Calu3 (cell line): ENCODE results near the gene HIBCH. TPM values are rescaled to one million over a fixed set of nuclear protein-coding genes. Genes with fewer than 3 reads are reported as not detected.

Experiments used
- BruUV-seq: library from RNA; stranded (reverse); fragments of 400-500 nt; replicated peaks from 2 replicates; lab custom pipeline; 2021; lab: Mats Ljungman, UMichigan
- CTCF ChIA-PET: fragments of 300-600 bp; sonication (Branson Sonifier 250); formaldehyde crosslinking; loops from one replicate; lab custom pipeline; 2022; ENCODE audit warnings: antibody characterized with exemption; lab: Charles Lee
- DNase-seq: peaks from one replicate; pipeline ENCODE4 v3.0.0; 2022
- H3K27ac Mint-ChIP-seq: one replicate; pipeline ENCODE4 v1.8.0; 2022; ENCODE audit warnings: mixed read lengths; ENCODE audit not compliant: unreplicated experiment
- H3K27me3 Mint-ChIP-seq: one replicate; pipeline ENCODE4 v1.8.0; 2022; ENCODE audit warnings: mixed read lengths; ENCODE audit not compliant: unreplicated experiment
- H3K36me3 Mint-ChIP-seq: one replicate; pipeline ENCODE4 v1.8.0; 2022; ENCODE audit warnings: mild to moderate bottlenecking, moderate library complexity, mixed read lengths; ENCODE audit not compliant: insufficient read depth, unreplicated experiment
- H3K4me1 Mint-ChIP-seq: one replicate; pipeline ENCODE4 v1.8.0; 2022; ENCODE audit warnings: mild to moderate bottlenecking, low read depth, mixed read lengths; ENCODE audit not compliant: unreplicated experiment
- H3K4me3 Mint-ChIP-seq: one replicate; pipeline ENCODE4 v1.8.0; 2022; ENCODE audit warnings: mild to moderate bottlenecking, low read depth, moderate library complexity, mixed read lengths; ENCODE audit not compliant: unreplicated experiment
- H3K9me3 Mint-ChIP-seq: one replicate; pipeline ENCODE4 v1.8.0; 2022; ENCODE audit warnings: low read depth, mixed read lengths; ENCODE audit not compliant: unreplicated experiment
- intact Hi-C: fragments of 100-400 bp; cut with micrococcal nuclease; formaldehyde crosslinking; loops from one replicate; pipeline ENCODE4 v1.10.0; 2022; ENCODE audit not compliant: unreplicated experiment
- total RNA-seq: library from RNA; stranded (reverse); gene quantifications from 2 replicates; pipeline ENCODE4 v1.2.3, GENCODE V29; 2022
- TF ChIP-seq, protein P1 (sequence below): fragments of 200-600 bp; IDR thresholded peaks from one replicate; pipeline ENCODE4 v1.8.0; 2022; ENCODE audit warnings: antibody characterized with exemption; ENCODE audit not compliant: unreplicated experiment

The HIBCH gene
- total RNA-seq, 1 experiment from 2014 or later = 44.6 TPM

DNA sequence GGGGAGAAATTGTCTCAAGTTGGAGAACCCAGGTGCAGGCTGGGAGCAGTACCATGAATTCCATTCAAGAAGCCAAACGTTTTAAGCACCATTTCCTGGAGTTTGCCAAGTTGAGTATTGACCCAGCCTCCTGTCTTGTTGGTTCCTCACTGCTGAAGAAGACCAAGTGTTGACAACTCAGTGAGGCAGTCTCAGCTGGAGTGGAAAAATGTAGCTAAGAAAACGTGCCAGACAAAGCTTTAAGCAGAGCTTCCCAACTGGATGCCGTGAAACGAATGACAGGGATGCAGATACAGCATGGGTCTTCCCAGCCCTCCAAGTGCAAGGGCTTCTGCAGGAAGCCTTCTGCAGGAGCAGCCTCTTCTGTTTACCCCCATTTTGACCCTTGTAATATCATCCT is 23.0 kb upstream of the HIBCH start:
- no peak for DNase-seq
- Mint-ChIP-seq H3K27me3 (no peaks in the 10 kb centered on the region), H3K4me1 (peaks cover 12% of the 10 kb centered on the region), H3K9me3 (no peaks in the 10 kb centered on the region), H3K36me3 (peaks cover 20% of the 10 kb centered on the region), H3K4me3 (peak overlapping the region; percentile 95), H3K27ac (no peak overlapping the region)
- intact Hi-C loops = no loop called here
- TSS peak; percentile 73 for BruUV-seq
- CTCF ChIA-PET = interaction anchor here (1.0 kb wide), 1 partner anchor 23 kb away, joined by 3 read pairs; the partner anchor contains the start of gene HIBCH
- TF ChIP-seq, protein P1, sequence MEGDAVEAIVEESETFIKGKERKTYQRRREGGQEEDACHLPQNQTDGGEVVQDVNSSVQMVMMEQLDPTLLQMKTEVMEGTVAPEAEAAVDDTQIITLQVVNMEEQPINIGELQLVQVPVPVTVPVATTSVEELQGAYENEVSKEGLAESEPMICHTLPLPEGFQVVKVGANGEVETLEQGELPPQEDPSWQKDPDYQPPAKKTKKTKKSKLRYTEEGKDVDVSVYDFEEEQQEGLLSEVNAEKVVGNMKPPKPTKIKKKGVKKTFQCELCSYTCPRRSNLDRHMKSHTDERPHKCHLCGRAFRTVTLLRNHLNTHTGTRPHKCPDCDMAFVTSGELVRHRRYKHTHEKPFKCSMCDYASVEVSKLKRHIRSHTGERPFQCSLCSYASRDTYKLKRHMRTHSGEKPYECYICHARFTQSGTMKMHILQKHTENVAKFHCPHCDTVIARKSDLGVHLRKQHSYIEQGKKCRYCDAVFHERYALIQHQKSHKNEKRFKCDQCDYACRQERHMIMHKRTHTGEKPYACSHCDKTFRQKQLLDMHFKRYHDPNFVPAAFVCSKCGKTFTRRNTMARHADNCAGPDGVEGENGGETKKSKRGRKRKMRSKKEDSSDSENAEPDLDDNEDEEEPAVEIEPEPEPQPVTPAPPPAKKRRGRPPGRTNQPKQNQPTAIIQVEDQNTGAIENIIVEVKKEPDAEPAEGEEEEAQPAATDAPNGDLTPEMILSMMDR = no peak

DNA sequence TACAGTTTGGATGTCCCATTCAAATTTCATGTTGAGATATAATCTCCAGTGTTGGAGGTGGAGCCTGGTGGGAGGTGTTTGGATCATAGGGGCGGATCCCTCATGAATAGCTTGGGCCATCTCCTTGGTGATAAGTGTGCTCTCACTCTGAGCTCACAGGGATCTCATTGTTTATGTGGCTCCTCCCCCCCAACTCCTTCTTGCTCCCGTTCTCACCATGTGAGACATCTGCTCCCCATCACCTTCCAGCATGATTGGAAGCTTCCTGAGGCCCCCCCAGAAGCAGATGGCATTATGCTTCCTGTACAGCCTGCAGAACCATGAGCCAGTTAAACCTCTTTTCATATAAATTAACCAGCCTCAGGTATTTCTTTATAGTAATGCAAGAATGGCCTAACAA is 20.7 kb upstream of the HIBCH start:
- TF ChIP-seq, protein P1 = no peak
- no TSS peak for BruUV-seq
- H3K4me3 Mint-ChIP-seq = no peak overlapping the region
- H3K27me3 Mint-ChIP-seq = no peaks in the 10 kb centered on the region
- no peak overlapping the region for H3K27ac Mint-ChIP-seq
- H3K36me3 Mint-ChIP-seq = peaks cover 20% of the 10 kb centered on the region
- peaks cover 12% of the 10 kb centered on the region for H3K4me1 Mint-ChIP-seq
- intact Hi-C loops = no loop called here
- no peaks in the 10 kb centered on the region for H3K9me3 Mint-ChIP-seq
- DNase-seq = peak; percentile 33
- CTCF ChIA-PET = no interaction called here

DNA sequence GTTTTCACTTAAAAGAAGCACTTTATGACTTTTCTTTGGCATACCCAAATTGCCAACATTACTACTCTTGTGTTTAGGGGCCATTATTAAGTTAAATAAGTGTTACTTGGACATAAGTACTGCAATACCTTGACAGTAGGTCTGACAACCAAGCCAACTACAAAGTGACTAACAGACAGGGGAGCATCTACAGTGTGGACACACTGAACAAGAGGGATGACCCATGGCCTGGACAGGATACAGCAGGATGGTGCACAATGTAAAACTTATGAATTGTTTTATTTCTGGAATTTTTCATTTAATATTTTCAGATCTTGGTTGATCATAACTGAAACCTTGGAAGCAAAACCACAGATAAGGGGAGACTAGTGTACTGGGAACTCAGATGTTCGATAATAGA is 19.8 kb upstream of the HIBCH start:
- Mint-ChIP-seq H3K27ac (no peak overlapping the region), H3K36me3 (peaks cover 17% of the 10 kb centered on the region), H3K9me3 (no peaks in the 10 kb centered on the region), H3K4me1 (peaks cover 20% of the 10 kb centered on the region), H3K4me3 (no peak overlapping the region), H3K27me3 (no peaks in the 10 kb centered on the region)
- CTCF ChIA-PET = no interaction called here
- no peak for DNase-seq
- BruUV-seq = no TSS peak
- TF ChIP-seq, protein P1 = no peak
- intact Hi-C loops = no loop called here

DNA sequence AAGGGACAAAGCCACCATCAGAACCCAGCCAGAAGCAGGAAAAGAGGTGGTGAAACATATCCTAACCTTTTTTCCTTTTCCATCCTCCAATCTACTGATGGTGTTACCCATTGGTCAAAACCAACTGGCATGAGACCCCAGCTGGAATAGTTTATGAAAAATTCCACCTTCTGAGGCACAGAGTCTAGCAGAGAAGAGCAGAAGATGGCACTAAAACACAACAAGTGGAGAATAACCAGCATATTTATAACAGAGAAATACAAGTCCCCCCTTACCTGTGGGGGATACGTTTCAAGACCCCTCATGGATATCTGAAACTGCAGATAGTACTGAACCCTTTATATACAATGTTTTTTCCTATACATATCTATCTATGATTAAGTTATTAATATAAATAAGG is 18.8 kb upstream of the HIBCH start:
- CTCF ChIA-PET = no interaction called here
- peaks cover 8% of the 10 kb centered on the region for H3K36me3 Mint-ChIP-seq
- no peaks in the 10 kb centered on the region for H3K9me3 Mint-ChIP-seq
- DNase-seq = no peak
- TF ChIP-seq, protein P1 = no peak
- H3K27ac Mint-ChIP-seq = no peak overlapping the region
- BruUV-seq = no TSS peak
- peaks cover 28% of the 10 kb centered on the region for H3K4me1 Mint-ChIP-seq
- H3K4me3 Mint-ChIP-seq = no peak overlapping the region
- intact Hi-C loops = no loop called here
- H3K27me3 Mint-ChIP-seq = no peaks in the 10 kb centered on the region
